Measurements from ENCODE around the gene TIMM44. TPM values are rescaled to one million over a fixed set of nuclear protein-coding genes. Genes with fewer than 3 reads are reported as not detected.

TIMM44 gene
- total RNA-seq, 2 donors from 2014 or later, result 47.3 to 83.4 TPM

GRCh38 chr19:7908742-7909461 is 34.6 kb downstream of the TIMM44 start:
- H3K4me3 ChIP-seq, result no peak overlapping the region
- H3K27ac ChIP-seq, result no peak overlapping the region
- intact Hi-C loops (cut with DNase I), result no loop called here
- H3K4me1 ChIP-seq (replicated peaks), result peaks cover 12% of the 10 kb centered on the region
- no peaks in the 10 kb centered on the region for H3K9me3 ChIP-seq
- no peaks in the 10 kb centered on the region for H3K27me3 ChIP-seq (replicated peaks; ENCODE audit: insufficient read depth)
- 82% methylated on average over 17 of the region's 19 CpGs for WGBS
- DNase-seq (ENCODE audit: low spot score), result no peak
- H3K36me3 ChIP-seq, result peaks cover 11 to 27% of the 10 kb centered on the region in 2 donors
- TF ChIP-seq, protein P1, sequence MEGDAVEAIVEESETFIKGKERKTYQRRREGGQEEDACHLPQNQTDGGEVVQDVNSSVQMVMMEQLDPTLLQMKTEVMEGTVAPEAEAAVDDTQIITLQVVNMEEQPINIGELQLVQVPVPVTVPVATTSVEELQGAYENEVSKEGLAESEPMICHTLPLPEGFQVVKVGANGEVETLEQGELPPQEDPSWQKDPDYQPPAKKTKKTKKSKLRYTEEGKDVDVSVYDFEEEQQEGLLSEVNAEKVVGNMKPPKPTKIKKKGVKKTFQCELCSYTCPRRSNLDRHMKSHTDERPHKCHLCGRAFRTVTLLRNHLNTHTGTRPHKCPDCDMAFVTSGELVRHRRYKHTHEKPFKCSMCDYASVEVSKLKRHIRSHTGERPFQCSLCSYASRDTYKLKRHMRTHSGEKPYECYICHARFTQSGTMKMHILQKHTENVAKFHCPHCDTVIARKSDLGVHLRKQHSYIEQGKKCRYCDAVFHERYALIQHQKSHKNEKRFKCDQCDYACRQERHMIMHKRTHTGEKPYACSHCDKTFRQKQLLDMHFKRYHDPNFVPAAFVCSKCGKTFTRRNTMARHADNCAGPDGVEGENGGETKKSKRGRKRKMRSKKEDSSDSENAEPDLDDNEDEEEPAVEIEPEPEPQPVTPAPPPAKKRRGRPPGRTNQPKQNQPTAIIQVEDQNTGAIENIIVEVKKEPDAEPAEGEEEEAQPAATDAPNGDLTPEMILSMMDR (IDR thresholded peaks at IDR 0.05), result no peak
- TF ChIP-seq POLR2A (IDR thresholded peaks at IDR 0.05) (no peak), POLR2AphosphoS5 (IDR thresholded peaks at IDR 0.05) (no peak)

- no peaks in the 10 kb centered on the region for H3K27me3 ChIP-seq (replicated peaks; ENCODE audit: insufficient read depth)
- H3K4me1 ChIP-seq (replicated peaks), result peaks cover 12% of the 10 kb centered on the region
- H3K9me3 ChIP-seq, result no peaks in the 10 kb centered on the region
- WGBS, result 83% methylated on average over 14 of the region's 14 CpGs
- H3K36me3 ChIP-seq, result peaks cover 11 to 27% of the 10 kb centered on the region in 2 donors
- H3K4me3 ChIP-seq, result no peak overlapping the region
- no peak for DNase-seq (ENCODE audit: low spot score)
- intact Hi-C loops (cut with DNase I), result no loop called here
- H3K27ac ChIP-seq, result no peak overlapping the region
- TF ChIP-seq POLR2AphosphoS5 (IDR thresholded peaks at IDR 0.05) (no peak), POLR2A (IDR thresholded peaks at IDR 0.05) (no peak)
- TF ChIP-seq, protein P1 (IDR thresholded peaks at IDR 0.05), result no peak
Measured at GRCh38 chr19:7908078-7908699, 35.3 kb downstream of the TIMM44 start.

DNA sequence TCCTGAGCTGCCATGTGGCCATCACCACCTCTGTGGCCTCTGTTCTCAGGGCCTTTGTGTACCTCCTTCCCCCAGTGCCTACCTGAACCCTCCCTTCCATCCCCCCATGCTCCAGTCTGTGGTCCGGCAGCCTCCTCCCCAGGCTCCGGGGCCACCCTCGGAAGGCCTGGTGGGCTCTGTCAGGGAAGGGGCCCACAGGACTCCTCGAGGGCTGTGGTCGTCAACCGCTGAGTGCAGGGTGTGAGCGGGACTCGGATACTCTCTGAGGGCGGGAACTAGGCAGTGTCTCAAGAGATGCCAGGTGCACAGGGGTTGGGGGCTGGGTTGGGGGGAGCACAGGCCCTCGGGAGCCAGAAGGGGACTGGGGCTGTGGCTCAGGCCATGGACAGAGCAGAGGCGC is 35.9 kb downstream of the TIMM44 start:
- H3K4me1 ChIP-seq (replicated peaks), result peaks cover 14% of the 10 kb centered on the region
- no peaks in the 10 kb centered on the region for H3K27me3 ChIP-seq (replicated peaks; ENCODE audit: insufficient read depth)
- no peak for DNase-seq (ENCODE audit: low spot score)
- no peaks in the 10 kb centered on the region for H3K9me3 ChIP-seq
- intact Hi-C loops (cut with DNase I), result no loop called here
- peaks cover 11 to 24% of the 10 kb centered on the region in 2 donors for H3K36me3 ChIP-seq
- TF ChIP-seq, protein P1 (IDR thresholded peaks at IDR 0.05), result no peak
- TF ChIP-seq POLR2A (IDR thresholded peaks at IDR 0.05) (no peak), POLR2AphosphoS5 (IDR thresholded peaks at IDR 0.05) (no peak)
- 92% methylated on average over 11 of the region's 11 CpGs for WGBS
- H3K27ac ChIP-seq, result no peak overlapping the region
- H3K4me3 ChIP-seq, result no peak overlapping the region

DNA sequence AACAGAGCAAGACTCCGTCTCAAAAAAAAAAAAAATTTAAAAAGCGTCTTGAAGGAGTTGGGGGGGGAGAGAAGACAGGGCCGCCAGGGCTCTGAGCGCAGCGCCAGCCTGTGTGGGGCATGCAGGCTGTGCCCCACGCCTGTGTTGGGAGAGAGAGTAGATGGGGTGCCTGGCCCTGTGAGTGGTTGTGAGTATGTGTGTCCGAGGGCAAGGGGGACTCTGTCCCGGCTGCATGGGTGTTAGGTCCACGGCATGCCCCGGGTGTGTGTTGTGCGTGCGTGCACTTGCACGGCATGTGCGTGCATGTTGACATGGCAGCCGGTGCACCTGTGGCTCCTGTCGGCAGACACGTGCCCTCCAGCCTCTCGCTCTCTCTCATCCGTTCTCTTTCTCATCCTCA is 36.3 kb downstream of the TIMM44 start:
- H3K36me3 ChIP-seq, result peaks cover 11 to 20% of the 10 kb centered on the region in 2 donors
- 66% methylated on average over 19 of the region's 19 CpGs for WGBS
- intact Hi-C loops (cut with DNase I), result no loop called here
- H3K9me3 ChIP-seq, result no peaks in the 10 kb centered on the region
- H3K27ac ChIP-seq, result no peak overlapping the region
- H3K4me1 ChIP-seq (replicated peaks), result peaks cover 15% of the 10 kb centered on the region
- TF ChIP-seq, protein P1 (IDR thresholded peaks at IDR 0.05), result no peak
- no peak for TF ChIP-seq POLR2A (IDR thresholded peaks at IDR 0.05)
- TF ChIP-seq POLR2AphosphoS5 (IDR thresholded peaks at IDR 0.05), result no peak
- no peaks in the 10 kb centered on the region for H3K27me3 ChIP-seq (replicated peaks; ENCODE audit: insufficient read depth)
- no peak overlapping the region for H3K4me3 ChIP-seq
- no peak for DNase-seq (ENCODE audit: low spot score)
